OCI-LY7 (cell line): Measurements from ENCODE around the gene DAB1. TPM values are rescaled to one million over a fixed set of nuclear protein-coding genes. Genes with fewer than 3 reads are reported as not detected.

Experiments used
- BruUV-seq: library from RNA; stranded (reverse); fragments of 400-500 nt; replicated peaks from 2 replicates; lab custom pipeline; 2021; lab: Mats Ljungman, UMichigan
- CTCF ChIA-PET: fragments of 300-600 bp; sonication (Branson Sonifier 250); formaldehyde crosslinking; loops from one replicate; lab custom pipeline; 2022; ENCODE audit warnings: antibody characterized with exemption; ENCODE audit not compliant: unreplicated experiment; lab: Charles Lee
- POLR2A ChIA-PET: fragments of 300-600 bp; sonication (Branson Sonifier 250); formaldehyde crosslinking; loops from one replicate; lab custom pipeline; 2022; ENCODE audit warnings: antibody characterized with exemption; lab: Charles Lee
- DNase-seq: peaks from one replicate; pipeline ENCODE4 v3.0.0-alpha.2; 2015; ENCODE audit warnings: low spot score
- H2AFZ ChIP-seq: fragments of 200-600 bp; sonication (generic), shearing (Covaris generic); 2 replicates; pipeline ENCODE4 v1.6.1; 2014; ENCODE audit warnings: mild to moderate bottlenecking, antibody characterized with exemption, low read length, moderate library complexity
- H3K27ac ChIP-seq: fragments of 200-600 bp; sonication (generic); 2 replicates; pipeline ENCODE4 v1.5.1; 2014; ENCODE audit warnings: mixed run types, low read depth, mild to moderate bottlenecking, moderate library complexity, low read length, inconsistent platforms; ENCODE audit not compliant: poor library complexity, severe bottlenecking
- H3K36me3 ChIP-seq: fragments of 200-600 bp; sonication (generic); 2 replicates; pipeline ENCODE4 v1.6.1; 2014; ENCODE audit warnings: mild to moderate bottlenecking, antibody characterized with exemption, low read length, moderate library complexity, mixed read lengths; ENCODE audit not compliant: insufficient read depth
- H3K4me1 ChIP-seq: fragments of 200-600 bp; sonication (generic); 2 replicates; pipeline ENCODE4 v1.5.1; 2014; ENCODE audit warnings: mild to moderate bottlenecking, low read length; ENCODE audit not compliant: insufficient read depth, poor library complexity, severe bottlenecking
- H3K4me2 ChIP-seq: fragments of 200-600 bp; sonication (generic); 2 replicates; pipeline ENCODE4 v1.6.1; 2014; ENCODE audit warnings: mild to moderate bottlenecking, low read length
- H3K4me3 ChIP-seq: fragments of 200-600 bp; sonication (generic); 2 replicates; pipeline ENCODE4 v1.5.1; 2014; ENCODE audit warnings: mild to moderate bottlenecking, low read depth, low read length; ENCODE audit not compliant: poor library complexity, severe bottlenecking
- H3K79me2 ChIP-seq: fragments of 200-600 bp; sonication (generic); 2 replicates; pipeline ENCODE4 v1.6.1; 2016; ENCODE audit warnings: low read depth, mild to moderate bottlenecking, low read length, moderate library complexity, mixed read lengths; ENCODE audit not compliant: insufficient read depth
- H3K9me2 ChIP-seq: fragments of 200-600 bp; sonication (generic); 2 replicates; pipeline ENCODE4 v1.6.1; 2016; ENCODE audit warnings: mild to moderate bottlenecking, low read length, mixed read lengths; ENCODE audit not compliant: insufficient read depth
- H3K9me3 ChIP-seq: fragments of 200-600 bp; sonication (generic); 2 replicates; pipeline ENCODE4 v1.6.1; 2014; ENCODE audit warnings: mild to moderate bottlenecking, mixed run types, low read length, mixed read lengths
- H4K20me1 ChIP-seq: fragments of 200-600 bp; sonication (generic); 2 replicates; pipeline ENCODE4 v1.6.1; 2014; ENCODE audit warnings: mild to moderate bottlenecking, antibody characterized with exemption, low read length, moderate library complexity, mixed read lengths; ENCODE audit not compliant: insufficient read depth
- EZH2phosphoT487 ChIP-seq: fragments of 200-600 bp; sonication (generic); IDR thresholded peaks from 2 replicates; pipeline ENCODE4 v1.6.1; 2018; ENCODE audit warnings: low read depth, borderline replicate concordance, mild to moderate bottlenecking, mixed run types, antibody characterized with exemption, low read length, moderate library complexity, mixed read lengths
- intact Hi-C: fragments of 100-400 bp; cut with micrococcal nuclease; formaldehyde crosslinking; loops from one replicate; pipeline ENCODE4 v1.10.0; 2022; ENCODE audit not compliant: unreplicated experiment
- total RNA-seq, 2 experiments: library from RNA; depleted of rRNA in 1 of 2; stranded (reverse); fragments of >200 nt in 1 of 2; shearing (Covaris generic) in 1 of 2; gene quantifications; 2 replicates each; pipeline ENCODE4 v1.2.3, GENCODE V29; 2014 to 2022
- TF ChIP-seq, protein P1 (sequence below): fragments of 200-600 bp; sonication (generic); conservative IDR thresholded peaks from 2 replicates; pipeline ENCODE4 v1.5.1; 2014; ENCODE audit warnings: mild to moderate bottlenecking, antibody characterized with exemption, low read length, moderate library complexity, mixed read lengths

The DAB1 gene
- total RNA-seq, 2 experiments from 2014 or later, result not detected

DNA sequence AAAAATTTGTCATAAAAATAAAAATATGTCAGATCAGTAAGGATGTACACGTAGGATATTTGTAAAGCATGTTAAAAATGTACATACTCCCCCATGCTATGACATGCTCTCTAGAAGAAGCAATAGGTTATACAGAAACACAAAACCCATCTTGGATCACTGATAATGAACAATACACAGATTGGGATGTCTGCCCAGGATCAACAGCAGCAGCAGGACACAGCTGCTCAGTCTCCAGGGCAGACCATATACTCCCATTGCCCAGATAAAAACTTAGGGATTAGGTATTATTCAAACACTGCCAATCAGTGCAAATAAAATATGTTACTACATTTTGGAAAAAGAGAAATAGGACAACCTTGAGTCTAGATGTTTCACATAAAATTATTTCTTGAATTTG, 39.0 kb downstream of the DAB1 start:
- no peaks in the 10 kb centered on the region for H3K9me3 ChIP-seq
- H3K4me3 ChIP-seq, result no peak overlapping the region
- no TSS peak for BruUV-seq
- DNase-seq, result no peak
- H3K27ac ChIP-seq, result no peak overlapping the region
- intact Hi-C loops, result no loop called here
- no peaks in the 10 kb centered on the region for H3K9me2 ChIP-seq
- no peaks in the 10 kb centered on the region for H4K20me1 ChIP-seq
- H3K36me3 ChIP-seq, result no peaks in the 10 kb centered on the region
- no peak overlapping the region for H3K4me2 ChIP-seq
- TF ChIP-seq, protein P1, sequence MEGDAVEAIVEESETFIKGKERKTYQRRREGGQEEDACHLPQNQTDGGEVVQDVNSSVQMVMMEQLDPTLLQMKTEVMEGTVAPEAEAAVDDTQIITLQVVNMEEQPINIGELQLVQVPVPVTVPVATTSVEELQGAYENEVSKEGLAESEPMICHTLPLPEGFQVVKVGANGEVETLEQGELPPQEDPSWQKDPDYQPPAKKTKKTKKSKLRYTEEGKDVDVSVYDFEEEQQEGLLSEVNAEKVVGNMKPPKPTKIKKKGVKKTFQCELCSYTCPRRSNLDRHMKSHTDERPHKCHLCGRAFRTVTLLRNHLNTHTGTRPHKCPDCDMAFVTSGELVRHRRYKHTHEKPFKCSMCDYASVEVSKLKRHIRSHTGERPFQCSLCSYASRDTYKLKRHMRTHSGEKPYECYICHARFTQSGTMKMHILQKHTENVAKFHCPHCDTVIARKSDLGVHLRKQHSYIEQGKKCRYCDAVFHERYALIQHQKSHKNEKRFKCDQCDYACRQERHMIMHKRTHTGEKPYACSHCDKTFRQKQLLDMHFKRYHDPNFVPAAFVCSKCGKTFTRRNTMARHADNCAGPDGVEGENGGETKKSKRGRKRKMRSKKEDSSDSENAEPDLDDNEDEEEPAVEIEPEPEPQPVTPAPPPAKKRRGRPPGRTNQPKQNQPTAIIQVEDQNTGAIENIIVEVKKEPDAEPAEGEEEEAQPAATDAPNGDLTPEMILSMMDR, result no peak
- TF ChIP-seq EZH2phosphoT487, result no peak
- ChIA-PET CTCF (no interaction called here), POLR2A (no interaction called here)
- H2AFZ ChIP-seq, result no peak overlapping the region
- no peaks in the 10 kb centered on the region for H3K4me1 ChIP-seq
- no peaks in the 10 kb centered on the region for H3K79me2 ChIP-seq

DNA sequence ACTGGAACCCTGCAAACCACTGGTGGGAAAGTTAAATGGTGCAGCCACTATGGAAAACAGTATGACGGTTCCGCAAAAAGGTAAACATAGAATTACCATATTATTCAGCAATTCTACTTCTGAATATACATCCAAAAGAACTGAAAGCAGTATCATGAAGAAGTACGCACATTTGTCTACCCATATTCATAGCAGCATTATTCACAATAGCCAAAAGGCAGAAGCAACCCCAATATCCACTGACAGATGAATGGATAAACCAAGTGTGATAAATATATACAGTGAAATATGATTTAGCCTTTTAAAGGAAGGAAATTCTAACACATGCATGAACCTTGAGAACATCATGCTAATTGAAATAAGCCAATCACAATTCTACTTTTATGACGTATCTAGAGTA, 39.6 kb downstream of the DAB1 start:
- ChIA-PET POLR2A (no interaction called here), CTCF (no interaction called here)
- no peak overlapping the region for H2AFZ ChIP-seq
- no peak overlapping the region for H3K4me2 ChIP-seq
- TF ChIP-seq, protein P1, result no peak
- no peak for TF ChIP-seq EZH2phosphoT487
- H3K9me3 ChIP-seq, result no peaks in the 10 kb centered on the region
- H4K20me1 ChIP-seq, result no peaks in the 10 kb centered on the region
- no peaks in the 10 kb centered on the region for H3K36me3 ChIP-seq
- no peaks in the 10 kb centered on the region for H3K9me2 ChIP-seq
- BruUV-seq, result no TSS peak
- DNase-seq, result no peak
- intact Hi-C loops, result no loop called here
- H3K4me3 ChIP-seq, result no peak overlapping the region
- no peak overlapping the region for H3K27ac ChIP-seq
- no peaks in the 10 kb centered on the region for H3K4me1 ChIP-seq
- no peaks in the 10 kb centered on the region for H3K79me2 ChIP-seq

DNA sequence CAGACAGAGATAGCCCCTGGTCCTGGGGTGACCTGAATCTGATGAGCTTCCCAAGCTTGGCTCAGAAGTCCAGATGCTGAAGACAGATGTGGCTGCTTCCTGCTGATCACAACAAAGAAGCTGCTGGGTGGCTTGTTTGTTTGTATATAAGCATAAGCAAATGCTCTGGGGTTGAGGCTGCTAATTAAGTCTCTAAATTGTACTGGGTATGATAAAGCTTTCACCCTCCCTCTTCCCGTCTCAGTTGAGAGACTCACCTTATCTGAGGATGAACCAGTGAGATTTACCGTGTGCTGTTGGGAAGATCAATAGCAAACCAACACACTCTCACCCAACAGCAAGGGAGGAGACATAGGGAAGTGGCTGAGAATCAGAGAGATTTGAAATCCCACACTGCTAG, 42.0 kb downstream of the DAB1 start:
- CTCF ChIA-PET, result no interaction called here
- Histone ChIP-seq H3K4me3 (no peak overlapping the region), H3K79me2 (no peaks in the 10 kb centered on the region), H3K4me2 (no peak overlapping the region), H4K20me1 (no peaks in the 10 kb centered on the region), H3K36me3 (no peaks in the 10 kb centered on the region), H3K27ac (no peak overlapping the region), H2AFZ (no peak overlapping the region), H3K4me1 (no peaks in the 10 kb centered on the region), H3K9me3 (no peaks in the 10 kb centered on the region), H3K9me2 (no peaks in the 10 kb centered on the region)
- intact Hi-C loops, result no loop called here
- no TSS peak for BruUV-seq
- DNase-seq, result no peak
- no peak for TF ChIP-seq EZH2phosphoT487
- POLR2A ChIA-PET, result no interaction called here
